Small intestine (tissue), 7 donors: ENCODE measurements around the gene IQCE. TPM values are rescaled to one million over a fixed set of nuclear protein-coding genes. Genes with fewer than 3 reads are reported as not detected.

Experiments used
- DNase-seq, 2 donors: peaks; one replicate each; pipeline versions ENCODE4 v3.0.0 to v3.0.0-alpha.2; 2013
- FAIRE-seq: peaks from 2 replicates; lab custom pipeline; 2012; peaks lifted over from hg19 to GRCh38; lab: Jason Lieb, UNC
- H3K27ac ChIP-seq, 3 donors: one replicate each; pipeline ENCODE4 v1.5.1; 2013; ENCODE audit warnings: low read length in 2 of 3, mild to moderate bottlenecking in 2 of 3, control low read depth in 1 of 3, inconsistent platforms in 1 of 3, low read depth in 1 of 3, moderate library complexity in 1 of 3
- H3K27me3 ChIP-seq, 3 donors: one replicate each; pipeline ENCODE4 v1.6.1; 2013; ENCODE audit warnings: low read length in 3 of 3, inconsistent platforms in 1 of 3; ENCODE audit not compliant: control insufficient read depth in 3 of 3, insufficient read depth in 3 of 3
- H3K36me3 ChIP-seq, 3 donors: one replicate each; pipeline ENCODE4 v1.6.1; 2013; ENCODE audit warnings: low read length in 3 of 3, inconsistent platforms in 1 of 3, low read depth in 1 of 3, mild to moderate bottlenecking in 1 of 3, moderate library complexity in 1 of 3; ENCODE audit not compliant: control insufficient read depth in 3 of 3, insufficient read depth in 2 of 3
- H3K4me1 ChIP-seq, 3 donors: one replicate each; pipeline ENCODE4 v1.6.1; 2013; ENCODE audit warnings: low read length in 2 of 3, inconsistent platforms in 1 of 3, low read depth in 1 of 3, mild to moderate bottlenecking in 1 of 3, moderate library complexity in 1 of 3; ENCODE audit not compliant: control insufficient read depth in 3 of 3, insufficient read depth in 2 of 3
- H3K4me3 ChIP-seq, 3 donors: one replicate each; pipeline ENCODE4 v1.5.1; 2013; ENCODE audit warnings: low read length in 3 of 3, control low read depth in 1 of 3, inconsistent platforms in 1 of 3, low read depth in 1 of 3, mild to moderate bottlenecking in 1 of 3, moderate library complexity in 1 of 3
- H3K9me3 ChIP-seq, 2 donors: one replicate each; pipeline ENCODE4 v1.6.1; 2013; ENCODE audit warnings: low read depth in 1 of 2, low read length in 1 of 2; ENCODE audit not compliant: control insufficient read depth in 2 of 2, insufficient read depth in 1 of 2
- WGBS, 3 donors: extraction: QIAGEN DNeasy Blood & Tissue Kit; methylation state at CpG; one replicate each; pipeline ENCODE4 v1.1.7; 2013; 5-methylcytosine and 5-hydroxymethylcytosine counted together
- polyA plus RNA-seq, 4 donors: library from polyadenylated mRNA; stranded (reverse) in 3 of 4; unstranded in 1 of 4; fragments of 200-250 nt in 3 of 4; fragments of 120-200 nt in 1 of 4; gene quantifications; one replicate each; pipeline versions ENCODE4 v1.2.1 to v1.2.3, GENCODE V29; 2013
- donor health status: healthy with polysubstance abuse.
- donor health status: control.
- donor health status: control.
- donor health status: Bipolar disorder and iron deficiency.
- donor health status: healthy.

IQCE gene
- polyA plus RNA-seq, 4 donors = 10.4 to 20.8 (median 15.5) TPM

DNA sequence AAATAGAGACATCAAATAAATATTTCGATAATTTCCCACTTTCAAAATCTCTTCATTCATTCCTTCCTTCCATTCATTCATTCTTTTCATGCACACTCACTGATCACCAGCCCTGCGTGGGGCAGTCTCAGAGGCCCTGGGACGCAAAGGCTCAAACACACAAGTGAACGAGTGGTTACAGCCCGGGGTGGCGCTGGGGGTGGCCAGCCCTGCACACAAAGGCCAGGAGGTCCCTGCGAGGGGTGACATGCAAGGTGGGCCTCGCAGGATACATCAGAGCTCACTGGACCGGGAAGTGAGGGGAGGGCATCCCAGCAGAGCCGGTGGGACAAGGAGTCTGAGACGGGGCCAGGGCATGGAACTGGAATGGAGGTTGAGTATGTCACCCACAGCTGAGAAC is 43.1 kb downstream of the IQCE start:
- H3K4me3 ChIP-seq = no peak overlapping the region
- WGBS, 3 donors = 92 to 96% (median 95%) methylated on average over 11 of the region's 11 CpGs

DNA sequence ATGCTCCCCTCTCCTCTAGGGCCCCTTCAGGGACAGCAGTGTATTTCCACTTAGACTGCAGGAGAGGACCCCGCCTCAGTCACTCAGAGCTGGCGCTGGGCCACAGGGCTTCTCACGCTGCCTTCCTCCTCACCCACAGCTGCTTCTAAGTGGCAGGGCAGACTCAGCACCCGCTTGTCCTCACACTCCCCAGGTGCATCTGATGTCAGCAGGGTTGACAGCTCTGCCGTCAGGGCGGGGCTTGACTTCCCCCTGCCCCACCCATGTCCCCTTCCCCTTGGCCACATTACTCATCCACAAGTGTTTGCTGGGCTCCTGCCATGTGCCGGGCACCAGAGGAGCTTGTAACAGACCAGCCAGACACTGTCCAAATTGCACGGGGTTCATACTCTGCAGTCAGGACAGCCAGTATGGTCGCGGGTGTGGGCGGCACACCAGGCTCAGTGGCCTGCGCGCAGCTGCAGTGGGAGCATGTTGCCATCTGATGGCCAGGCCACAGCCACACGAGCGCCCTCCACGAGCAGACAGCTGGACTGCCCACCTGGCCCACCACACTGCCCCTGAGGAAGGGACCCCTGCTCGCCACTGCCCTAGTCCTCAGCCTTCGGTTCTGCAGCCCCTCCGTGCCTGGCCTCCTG is 43.7 kb downstream of the IQCE start:
- FAIRE-seq (no peak), DNase-seq (no peak)
- Histone ChIP-seq H3K27me3 (no peaks in the 10 kb centered on the region), H3K4me3 (no peak overlapping the region), H3K27ac (no peak overlapping the region), H3K9me3 (no peaks in the 10 kb centered on the region), H3K36me3 (peaks cover 3 to 88% (median 16%) of the 10 kb centered on the region in 3 donors), H3K4me1 (no peaks in the 10 kb centered on the region)
- 82 to 88% (median 86%) methylated on average over 19 of the region's 19 CpGs for WGBS, 3 donors

More for the DNA sequence above, 43.1 kb downstream of the IQCE start:
- H3K9me3 ChIP-seq = no peaks in the 10 kb centered on the region
- no peaks in the 10 kb centered on the region for H3K27me3 ChIP-seq
- H3K4me1 ChIP-seq = no peaks in the 10 kb centered on the region
- H3K27ac ChIP-seq = no peak overlapping the region
- DNase-seq (no peak), FAIRE-seq (no peak)
- peaks cover 4 to 88% (median 16%) of the 10 kb centered on the region in 3 donors for H3K36me3 ChIP-seq

DNA sequence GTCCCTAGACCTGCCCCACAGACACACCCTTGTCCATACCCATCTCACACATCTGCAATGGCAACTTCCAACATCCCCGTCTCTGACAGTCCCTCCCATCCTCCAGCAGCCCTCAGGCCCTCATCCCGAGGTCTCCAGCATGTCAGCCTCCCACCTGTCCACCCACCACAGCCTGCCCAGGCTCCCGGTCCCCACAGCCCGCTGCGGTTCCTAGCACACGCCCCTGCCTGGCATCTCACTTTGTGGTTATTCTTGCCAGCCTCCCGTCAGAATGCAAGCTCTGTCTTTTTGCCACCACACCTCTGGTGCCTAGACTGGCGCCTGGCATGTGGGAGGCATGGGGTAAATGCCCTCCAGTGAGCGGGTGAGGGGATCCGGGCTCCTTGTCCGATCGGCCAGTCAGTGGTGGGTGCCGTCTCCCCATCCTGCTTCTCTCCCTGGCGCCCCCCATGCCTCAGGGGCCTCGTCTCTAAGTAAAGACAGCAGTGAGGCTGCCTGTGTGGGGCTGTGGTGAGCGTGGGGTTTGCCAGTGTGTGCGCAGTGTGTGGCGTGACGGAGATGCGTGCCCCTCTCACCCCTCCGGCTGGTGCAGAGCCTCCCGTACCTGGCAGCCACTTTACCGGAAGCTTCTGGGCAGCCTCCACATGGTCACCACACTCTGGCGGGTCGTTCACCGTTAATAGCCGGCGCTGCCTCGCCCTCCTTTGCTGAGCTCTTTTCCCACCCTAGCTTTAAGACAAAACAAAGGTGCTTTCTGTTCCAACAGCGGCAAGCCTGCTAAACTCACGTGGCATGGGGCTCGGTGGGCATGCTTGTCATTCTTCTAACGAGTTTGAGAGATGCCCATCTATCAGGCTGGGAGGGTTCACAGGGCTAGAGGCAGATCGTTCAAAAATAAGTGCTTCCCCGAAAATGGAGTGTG is 44.5 kb downstream of the IQCE start:
- FAIRE-seq (no peak), DNase-seq (no peak)
- no peaks in the 10 kb centered on the region for H3K9me3 ChIP-seq
- no peak overlapping the region for H3K4me3 ChIP-seq
- H3K27me3 ChIP-seq = no peaks in the 10 kb centered on the region
- H3K4me1 ChIP-seq = no peaks in the 10 kb centered on the region
- WGBS, 3 donors = 87 to 97% (median 96%) methylated on average over 35 of the region's 35 CpGs
- no peak overlapping the region for H3K27ac ChIP-seq
- H3K36me3 ChIP-seq = peaks cover 3 to 88% (median 16%) of the 10 kb centered on the region in 3 donors

DNA sequence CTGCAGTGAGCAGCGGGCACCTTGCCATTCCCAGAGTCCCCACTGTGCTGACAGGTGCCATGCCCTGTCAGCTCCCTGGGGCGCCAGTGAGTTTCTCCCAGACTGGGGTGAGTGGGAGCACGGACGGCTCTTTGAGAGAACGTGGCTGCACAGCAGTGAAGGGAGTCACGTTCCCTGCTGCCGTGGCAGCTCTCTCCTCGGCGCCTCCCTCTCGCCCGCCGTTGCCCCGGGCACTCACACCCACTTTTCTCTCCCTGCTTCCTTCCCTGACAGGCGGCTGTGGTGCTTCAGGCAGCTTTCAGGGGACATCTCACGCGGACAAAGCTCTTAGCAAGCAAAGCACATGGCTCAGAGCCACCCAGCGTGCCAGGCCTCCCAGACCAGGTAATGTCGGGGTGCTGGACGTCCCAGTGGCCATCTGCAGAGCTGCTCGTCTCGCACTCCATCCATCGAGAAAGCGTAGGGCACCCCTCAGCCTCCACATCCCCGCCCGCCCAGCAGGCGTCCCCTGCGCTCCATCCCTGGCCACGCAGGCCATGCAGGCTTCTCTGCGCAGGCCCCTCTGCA is 45.9 kb downstream of the IQCE start:
- no peak overlapping the region for H3K4me3 ChIP-seq
- FAIRE-seq = no peak
- H3K27ac ChIP-seq = no peak overlapping the region
- H3K9me3 ChIP-seq = no peaks in the 10 kb centered on the region
- 95 to 98% (median 95%) methylated on average over 27 to 29 of the region's 29 CpGs for WGBS, 3 donors
- no peaks in the 10 kb centered on the region for H3K4me1 ChIP-seq
- H3K36me3 ChIP-seq = peaks cover 3 to 80% (median 13%) of the 10 kb centered on the region in 3 donors
- DNase-seq = no peak
- H3K27me3 ChIP-seq = no peaks in the 10 kb centered on the region

DNA sequence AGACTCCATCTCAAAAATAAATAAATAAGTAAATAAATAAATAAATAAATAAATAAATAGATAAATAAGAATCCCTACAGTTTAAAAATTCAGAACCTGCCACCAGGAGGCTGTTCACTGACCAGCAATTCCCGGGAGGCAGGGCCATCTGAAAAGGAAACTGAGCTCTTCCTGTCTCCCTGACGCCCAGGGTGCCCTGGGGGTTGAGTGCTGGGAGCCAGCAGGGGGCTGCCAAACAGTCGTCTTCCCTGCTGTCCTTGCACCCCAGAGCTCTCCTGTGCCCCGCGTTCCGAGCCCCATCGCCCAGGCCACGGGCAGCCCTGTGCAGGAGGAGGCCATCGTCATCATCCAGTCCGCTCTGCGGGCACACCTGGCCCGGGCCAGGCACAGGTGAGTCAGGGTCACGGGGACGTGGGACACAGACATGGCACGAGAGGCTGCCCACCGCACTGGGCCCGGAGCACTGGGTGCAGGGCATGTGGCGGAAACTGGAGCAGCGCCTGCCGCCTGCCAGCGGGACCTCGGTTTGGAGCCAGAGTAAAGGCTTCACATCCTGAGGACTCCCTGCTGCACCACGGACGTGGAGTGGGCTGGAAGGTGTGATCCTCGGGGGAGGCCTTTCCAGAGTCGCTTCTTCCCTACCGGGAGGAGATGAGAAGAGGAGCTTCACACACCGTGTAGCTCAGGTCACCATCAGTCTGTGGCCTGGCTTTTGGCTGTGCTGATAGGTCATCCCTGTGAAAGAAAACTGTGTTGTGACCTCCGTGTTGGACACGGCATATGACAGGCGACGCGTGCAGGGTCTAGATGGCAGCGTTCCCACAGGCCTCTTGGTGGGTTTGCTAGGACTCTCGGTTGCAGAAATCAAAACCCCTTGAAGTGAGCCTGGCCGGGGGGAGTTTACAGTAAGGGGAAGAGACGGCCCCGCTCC is 47.1 kb downstream of the IQCE start:
- DNase-seq (no peak), FAIRE-seq (no peak)
- Histone ChIP-seq H3K4me1 (peaks cover 0 to 7% (median 0%) of the 10 kb centered on the region in 3 donors), H3K4me3 (no peak overlapping the region), H3K27me3 (no peaks in the 10 kb centered on the region), H3K36me3 (peaks cover 3 to 81% (median 9%) of the 10 kb centered on the region in 3 donors), H3K9me3 (no peaks in the 10 kb centered on the region), H3K27ac (no peak overlapping the region)
- 89 to 94% (median 91%) methylated on average over 36 to 38 of the region's 38 CpGs for WGBS, 3 donors

DNA sequence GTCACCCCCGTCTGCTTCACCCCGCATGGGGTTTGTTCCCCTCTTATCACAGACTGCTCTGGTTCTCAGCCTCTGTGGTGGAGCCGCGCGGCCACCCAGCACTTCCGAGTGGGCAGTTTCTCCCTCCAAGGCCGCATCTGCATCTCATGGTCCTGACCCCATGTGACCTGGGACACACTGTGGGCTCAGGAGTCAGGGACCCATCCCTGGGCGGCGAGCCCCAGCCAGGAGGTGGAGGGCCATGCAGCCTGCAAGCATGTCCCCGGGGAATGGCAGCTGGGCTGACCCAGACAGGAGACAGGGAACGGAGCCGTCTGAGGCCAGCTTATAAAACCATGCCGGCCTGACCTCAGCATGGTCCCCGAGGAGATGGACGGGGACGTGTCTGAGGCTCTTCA is 47.8 kb downstream of the IQCE start:
- WGBS, 3 donors = 86 to 93% (median 92%) methylated on average over 16 of the region's 16 CpGs

DNA sequence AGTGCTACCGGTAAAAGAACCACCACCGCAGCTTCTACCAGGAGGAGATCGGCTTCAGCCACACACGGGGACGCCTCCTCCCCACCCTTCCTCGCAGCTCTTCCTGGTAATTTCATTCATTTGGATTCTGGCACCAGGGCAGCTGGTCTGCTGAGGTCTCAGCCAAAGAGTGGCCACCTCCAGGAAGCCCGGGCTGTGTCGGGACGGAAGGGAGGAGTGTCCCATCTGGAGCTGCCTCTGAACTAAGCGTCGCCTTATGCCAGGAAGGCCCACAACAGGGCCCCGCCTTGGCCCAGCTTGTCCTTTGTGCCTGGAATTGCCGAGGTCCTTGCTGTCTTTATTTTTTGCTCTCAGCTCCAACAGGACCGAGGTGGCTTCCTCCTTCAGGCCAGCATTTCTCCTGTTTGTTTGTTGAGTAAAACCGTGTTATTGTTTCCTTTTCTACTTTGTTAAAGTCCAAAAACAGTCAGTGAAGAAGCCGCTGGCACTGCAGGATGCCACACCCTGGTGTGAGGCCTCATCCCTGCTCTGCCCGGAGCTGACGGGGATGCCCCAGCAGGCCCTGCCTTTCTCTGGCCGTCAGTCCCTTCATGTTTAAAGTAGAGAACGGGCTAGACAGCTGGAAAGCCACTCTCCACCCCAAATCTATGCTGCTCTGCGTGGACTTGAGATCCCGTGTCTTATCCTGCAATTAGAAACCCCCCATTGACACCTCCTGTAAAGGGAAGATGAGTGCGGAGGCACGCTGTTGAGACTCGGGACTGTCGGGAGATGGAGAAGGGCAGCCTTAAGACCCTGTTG is 48.5 kb downstream of the IQCE start:
- H3K4me3 ChIP-seq = no peak overlapping the region
- peaks cover 3 to 81% (median 6%) of the 10 kb centered on the region in 3 donors for H3K36me3 ChIP-seq
- peaks cover 0 to 20% (median 0%) of the 10 kb centered on the region in 3 donors for H3K4me1 ChIP-seq
- H3K27me3 ChIP-seq = no peaks in the 10 kb centered on the region
- H3K9me3 ChIP-seq = no peaks in the 10 kb centered on the region
- DNase-seq = no peak
- 70 to 88% (median 87%) methylated on average over 26 of the region's 26 CpGs for WGBS, 3 donors
- peak overlapping the region in 2 of 3 donors; percentile 9 to 87 for H3K27ac ChIP-seq
- no peak for FAIRE-seq

More for the DNA sequence above, 47.8 kb downstream of the IQCE start:
- H3K36me3 ChIP-seq = peaks cover 3 to 81% (median 6%) of the 10 kb centered on the region in 3 donors
- H3K9me3 ChIP-seq = no peaks in the 10 kb centered on the region
- peak overlapping the region in 1 of 3 donors; percentile 21 for H3K27ac ChIP-seq
- H3K4me1 ChIP-seq = peaks cover 0 to 13% (median 0%) of the 10 kb centered on the region in 3 donors
- H3K27me3 ChIP-seq = no peaks in the 10 kb centered on the region
- H3K4me3 ChIP-seq = no peak overlapping the region
- DNase-seq = no peak
- no peak for FAIRE-seq
